ENCODE data around the gene ETV3. TPM values are rescaled to one million over a fixed set of nuclear protein-coding genes. Genes with fewer than 3 reads are reported as not detected.

Gene ETV3
- total RNA-seq, 1 experiment from 2014 or later, result 21.2 TPM

GRCh38 chr1:157095551-157095950 lies 42.6 kb downstream of the ETV3 start:
- Histone ChIP-seq H3K27me3 (ENCODE audit: insufficient read depth, low read length) (no peaks in the 10 kb centered on the region), H3K4me3 (replicated peaks in 1 of 2; ENCODE audit: low read depth in 1 of 2, low read length in 2 of 2) (no peak overlapping the region), H4K20me1 (ENCODE audit: insufficient read depth) (no peaks in the 10 kb centered on the region), H3K27ac (ENCODE audit: low read depth, low read length) (no peak overlapping the region), H2AFZ (ENCODE audit: low read depth, low read length, poor library complexity, severe bottlenecking) (no peak overlapping the region), H3K4me1 (ENCODE audit: control insufficient read depth in 1 of 2, insufficient read depth in 2 of 2, low read length in 2 of 2) (no peaks in the 10 kb centered on the region), H3K4me2 (ENCODE audit: low read length) (no peak overlapping the region), H3K36me3 (ENCODE audit: control insufficient read depth in 1 of 2, insufficient read depth in 2 of 2, low read length in 2 of 2) (no peaks in the 10 kb centered on the region), H3K79me2 (ENCODE audit: insufficient read depth, low read length) (no peaks in the 10 kb centered on the region), H3K9ac (ENCODE audit: low read length) (no peak overlapping the region), H3K9me3 (ENCODE audit: control insufficient read depth in 1 of 2, insufficient read depth in 1 of 2, low read depth in 1 of 2, low read length in 2 of 2) (no peaks in the 10 kb centered on the region), H3K9me2 (ENCODE audit: insufficient read depth) (no peaks in the 10 kb centered on the region; the same call in 1 of the 2 replicates)
- ChIA-PET CTCF (interaction anchor here (0.7 to 0.9 kb wide), 2 partner anchors 21 to 62 kb away, joined by 3 to 4 read pairs; no protein-coding TSS in a partner anchor), RAD21 (ENCODE audit: low non-redundant PET in 1 of 2, low total read pairs in 2 of 2, uncharacterized antibody in 2 of 2, unreplicated experiment in 2 of 2) (no interaction called here), POLR2A (no interaction called here)
- intact Hi-C loops (cut with micrococcal nuclease), result no loop called here
- ATAC-seq (no peak), DNase-seq (ENCODE audit: low read depth, low spot score) (no peak)
- BruUV-seq (replicated peaks), result no TSS peak
- TF ChIP-seq YY1 (IDR thresholded peaks at IDR 0.05; ENCODE audit: extremely low read depth, insufficient replicate concordance, low read depth, low read length) (no peak), CEBPB (IDR thresholded peaks at IDR 0.05; ENCODE audit: low read depth) (no peak), RAD21 (IDR thresholded peaks at IDR 0.05; ENCODE audit: low read depth) (no peak), FOSL1 (IDR thresholded peaks at IDR 0.05; ENCODE audit: low read depth) (no peak), ZFX (IDR thresholded peaks at IDR 0.05) (no peak)

GRCh38 chr1:157095091-157095490 lies 43.1 kb downstream of the ETV3 start:
- Histone ChIP-seq H3K9ac (ENCODE audit: low read length) (no peak overlapping the region), H4K20me1 (ENCODE audit: insufficient read depth) (no peaks in the 10 kb centered on the region), H3K27me3 (ENCODE audit: insufficient read depth, low read length) (no peaks in the 10 kb centered on the region), H3K27ac (ENCODE audit: low read depth, low read length) (no peak overlapping the region), H3K9me2 (ENCODE audit: insufficient read depth) (no peaks in the 10 kb centered on the region; the same call in 1 of the 2 replicates), H3K36me3 (ENCODE audit: control insufficient read depth in 1 of 2, insufficient read depth in 2 of 2, low read length in 2 of 2) (no peaks in the 10 kb centered on the region), H3K4me1 (ENCODE audit: control insufficient read depth in 1 of 2, insufficient read depth in 2 of 2, low read length in 2 of 2) (0 out of 4 replicates have a peak, but pooled peaks cover 0 to 2% of the 10 kb centered on the region in 2 experiments), H3K4me2 (ENCODE audit: low read length) (no peak overlapping the region), H3K4me3 (replicated peaks in 1 of 2; ENCODE audit: low read depth in 1 of 2, low read length in 2 of 2) (no peak overlapping the region), H3K79me2 (ENCODE audit: insufficient read depth, low read length) (no peaks in the 10 kb centered on the region), H3K9me3 (ENCODE audit: control insufficient read depth in 1 of 2, insufficient read depth in 1 of 2, low read depth in 1 of 2, low read length in 2 of 2) (no peaks in the 10 kb centered on the region), H2AFZ (ENCODE audit: low read depth, low read length, poor library complexity, severe bottlenecking) (no peak overlapping the region)
- intact Hi-C loops (cut with micrococcal nuclease), result no loop called here
- BruUV-seq (replicated peaks), result no TSS peak
- ChIA-PET CTCF (interaction anchor here (0.7 to 0.9 kb wide), 2 partner anchors 21 to 62 kb away, joined by 3 to 4 read pairs; no protein-coding TSS in a partner anchor), RAD21 (ENCODE audit: low non-redundant PET in 1 of 2, low total read pairs in 2 of 2, uncharacterized antibody in 2 of 2, unreplicated experiment in 2 of 2) (no interaction called here), POLR2A (no interaction called here)
- DNase-seq (ENCODE audit: low read depth, low spot score) (no peak), ATAC-seq (no peak)
- TF ChIP-seq ZBTB33 (IDR thresholded peaks at IDR 0.05; ENCODE audit: extremely low read depth, insufficient replicate concordance, low read length), result no peak
- no peak for TF ChIP-seq CBX3 (IDR thresholded peaks at IDR 0.05; ENCODE audit: low read depth)
- no peak for TF ChIP-seq SIN3A (IDR thresholded peaks at IDR 0.05; ENCODE audit: low read depth)
- TF ChIP-seq POLR2A (IDR thresholded peaks at IDR 0.05; ENCODE audit: borderline replicate concordance, extremely low read depth, insufficient read depth, insufficient read length), result no peak
- TF ChIP-seq CTCF (IDR thresholded peaks at IDR 0.05 in 2 of 3, conservative IDR thresholded peaks at IDR 0.05 in 1 of 3; ENCODE audit: borderline replicate concordance in 1 of 3, insufficient read depth in 1 of 3, low read depth in 2 of 3, low read length in 2 of 3), result no peak
- TF ChIP-seq EZH2phosphoT487 (IDR thresholded peaks at IDR 0.05; ENCODE audit: borderline replicate concordance), result no peak
- TF ChIP-seq SP1 (IDR thresholded peaks at IDR 0.05; ENCODE audit: low read depth), result no peak
- TF ChIP-seq FOSL1 (IDR thresholded peaks at IDR 0.05; ENCODE audit: low read depth), result no peak
- no peak for TF ChIP-seq SRF (IDR thresholded peaks at IDR 0.05; ENCODE audit: low read depth)
- no peak for TF ChIP-seq MAX (IDR thresholded peaks at IDR 0.05)
- no peak for TF ChIP-seq EZH2 (IDR thresholded peaks at IDR 0.05)
- TF ChIP-seq RAD21 (IDR thresholded peaks at IDR 0.05; ENCODE audit: low read depth), result no peak
- TF ChIP-seq ATF3 (IDR thresholded peaks at IDR 0.05), result no peak
- TF ChIP-seq CEBPB (IDR thresholded peaks at IDR 0.05; ENCODE audit: low read depth), result no peak
